Body of pancreas (tissue), 4 donors: Measurements from ENCODE around the gene PLCB1.

Experiments used
- POLR2A ChIP-seq, 3 donors: fragments of 450-650 bp; IDR thresholded peaks; one replicate each; pipeline ENCODE4 v1.6.1; 2016; ENCODE audit warnings: antibody characterized with exemption in 3 of 3, mild to moderate bottlenecking in 2 of 3
- TF ChIP-seq, protein P1 (sequence below), 7 experiments: fragments of 450-650 bp in 4 of 7; fragments of 200-600 bp in 3 of 7; sonication (generic) in 3 of 7; IDR thresholded peaks; one replicate each; pipeline ENCODE4 v1.5.1; 2016 to 2019; ENCODE audit warnings: antibody characterized with exemption in 7 of 7

DNA sequence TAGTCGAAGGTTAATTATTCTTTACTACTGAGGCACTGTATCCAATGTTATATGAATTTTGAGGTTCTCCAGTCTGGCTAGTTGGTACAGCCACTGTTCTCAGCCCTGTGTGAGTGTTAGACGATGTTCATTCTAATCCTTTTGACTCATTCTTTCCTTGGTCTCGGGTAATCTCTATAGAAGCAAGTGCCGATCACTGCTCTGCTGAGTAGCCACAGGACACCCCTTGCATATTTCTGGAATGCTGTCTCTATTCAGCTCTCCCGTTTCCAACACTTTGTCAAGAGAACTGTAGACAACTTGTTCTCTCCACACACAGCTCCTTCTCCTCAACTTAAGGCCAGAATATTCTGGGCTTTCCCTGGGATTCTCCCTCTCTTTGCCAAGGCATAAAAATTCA, 42.4 kb upstream of the PLCB1 start:
- TF ChIP-seq, protein P1, sequence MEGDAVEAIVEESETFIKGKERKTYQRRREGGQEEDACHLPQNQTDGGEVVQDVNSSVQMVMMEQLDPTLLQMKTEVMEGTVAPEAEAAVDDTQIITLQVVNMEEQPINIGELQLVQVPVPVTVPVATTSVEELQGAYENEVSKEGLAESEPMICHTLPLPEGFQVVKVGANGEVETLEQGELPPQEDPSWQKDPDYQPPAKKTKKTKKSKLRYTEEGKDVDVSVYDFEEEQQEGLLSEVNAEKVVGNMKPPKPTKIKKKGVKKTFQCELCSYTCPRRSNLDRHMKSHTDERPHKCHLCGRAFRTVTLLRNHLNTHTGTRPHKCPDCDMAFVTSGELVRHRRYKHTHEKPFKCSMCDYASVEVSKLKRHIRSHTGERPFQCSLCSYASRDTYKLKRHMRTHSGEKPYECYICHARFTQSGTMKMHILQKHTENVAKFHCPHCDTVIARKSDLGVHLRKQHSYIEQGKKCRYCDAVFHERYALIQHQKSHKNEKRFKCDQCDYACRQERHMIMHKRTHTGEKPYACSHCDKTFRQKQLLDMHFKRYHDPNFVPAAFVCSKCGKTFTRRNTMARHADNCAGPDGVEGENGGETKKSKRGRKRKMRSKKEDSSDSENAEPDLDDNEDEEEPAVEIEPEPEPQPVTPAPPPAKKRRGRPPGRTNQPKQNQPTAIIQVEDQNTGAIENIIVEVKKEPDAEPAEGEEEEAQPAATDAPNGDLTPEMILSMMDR (IDR thresholded peaks at IDR 0.05), result no peak
- TF ChIP-seq POLR2A (IDR thresholded peaks at IDR 0.05), result no peak
